IPS DF 6.9 (cell line): ENCODE measurements around the gene INSR.

ENCODE experiments used
- DNase-seq: peaks from one replicate; pipeline ENCODE4 v3.0.0-alpha.2; 2013; ENCODE audit warnings: low read depth, low spot score
- H3K27ac ChIP-seq: one replicate; pipeline ENCODE4 v1.5.1; 2013; ENCODE audit warnings: low read length, control low read depth
- H3K27me3 ChIP-seq: 2 replicates; pipeline ENCODE4 v1.6.1; 2013; ENCODE audit warnings: mild to moderate bottlenecking, low read length; ENCODE audit not compliant: control insufficient read depth, insufficient read depth
- H3K36me3 ChIP-seq: 2 replicates; pipeline ENCODE4 v1.6.1; 2013; ENCODE audit warnings: low read length; ENCODE audit not compliant: control insufficient read depth, insufficient read depth
- H3K4me1 ChIP-seq: 2 replicates; pipeline ENCODE4 v1.6.1; 2013; ENCODE audit warnings: low read length; ENCODE audit not compliant: control insufficient read depth, insufficient read depth
- H3K4me3 ChIP-seq: 2 replicates; pipeline ENCODE4 v1.5.1; 2013; ENCODE audit warnings: mild to moderate bottlenecking, low read length
- H3K9me3 ChIP-seq: 2 replicates; pipeline ENCODE4 v1.6.1; 2013; ENCODE audit warnings: low read length, inconsistent platforms; ENCODE audit not compliant: control insufficient read depth, insufficient read depth
- WGBS: extraction: QIAGEN DNeasy Blood & Tissue Kit; methylation state at CpG from one replicate; pipeline ENCODE4 v1.1.7; 2013; ENCODE audit warnings: mixed read lengths, missing lambda C conversion rate; ENCODE audit not compliant: insufficient read length, insufficient coverage; 5-methylcytosine and 5-hydroxymethylcytosine counted together

INSR gene

GRCh38 chr19:7268705-7269098 lies 25.5 kb downstream of the INSR start:
- Histone ChIP-seq H3K4me1 (no peaks in the 10 kb centered on the region), H3K4me3 (no peak overlapping the region), H3K27me3 (no peaks in the 10 kb centered on the region), H3K9me3 (no peaks in the 10 kb centered on the region), H3K36me3 (peaks cover 5% of the 10 kb centered on the region; the same call in 1 of the 2 replicates), H3K27ac (no peak overlapping the region)
- WGBS = no CpG with 5 or more reads among the region's 5 CpGs
- DNase-seq = no peak

- no peak overlapping the region for H3K27ac ChIP-seq
- no peaks in the 10 kb centered on the region for H3K9me3 ChIP-seq
- no peak for DNase-seq
- no peaks in the 10 kb centered on the region for H3K4me1 ChIP-seq
- H3K4me3 ChIP-seq = no peak overlapping the region
- no CpG with 5 or more reads among the region's 22 CpGs for WGBS
- H3K27me3 ChIP-seq = no peaks in the 10 kb centered on the region
- H3K36me3 ChIP-seq = peaks cover 5% of the 10 kb centered on the region; the same call in 1 of the 2 replicates
Measured at GRCh38 chr19:7267792-7268704, 26.2 kb downstream of the INSR start.

GRCh38 chr19:7266832-7267231 lies 27.4 kb downstream of the INSR start:
- peaks cover 5% of the 10 kb centered on the region; the same call in 1 of the 2 replicates for H3K36me3 ChIP-seq
- no peak for DNase-seq

GRCh38 chr19:7265963-7266362 lies 28.3 kb downstream of the INSR start:
- WGBS = no CpG with 5 or more reads among the region's 5 CpGs
- no peak overlapping the region for H3K27ac ChIP-seq
- H3K4me1 ChIP-seq = no peaks in the 10 kb centered on the region
- no peaks in the 10 kb centered on the region for H3K9me3 ChIP-seq
- H3K27me3 ChIP-seq = no peaks in the 10 kb centered on the region
- DNase-seq = no peak
- no peak overlapping the region for H3K4me3 ChIP-seq
- peaks cover 5% of the 10 kb centered on the region; the same call in 1 of the 2 replicates for H3K36me3 ChIP-seq

More at GRCh38 chr19:7266832-7267231, 27.4 kb downstream of the INSR start:
- 100% methylated on average over 1 of the region's 7 CpGs for WGBS
- H3K27me3 ChIP-seq = no peaks in the 10 kb centered on the region
- no peak overlapping the region for H3K27ac ChIP-seq
- H3K9me3 ChIP-seq = no peaks in the 10 kb centered on the region
- no peaks in the 10 kb centered on the region for H3K4me1 ChIP-seq
- no peak overlapping the region for H3K4me3 ChIP-seq

GRCh38 chr19:7264858-7265257 lies 29.4 kb downstream of the INSR start:
- no peak for DNase-seq
- H3K4me1 ChIP-seq = no peaks in the 10 kb centered on the region
- WGBS = 100% methylated on average over 1 of the region's 4 CpGs
- no peaks in the 10 kb centered on the region for H3K9me3 ChIP-seq
- peaks cover 5% of the 10 kb centered on the region; the same call in 1 of the 2 replicates for H3K36me3 ChIP-seq
- no peak overlapping the region for H3K27ac ChIP-seq
- H3K4me3 ChIP-seq = no peak overlapping the region
- H3K27me3 ChIP-seq = no peaks in the 10 kb centered on the region

GRCh38 chr19:7263521-7263920 lies 30.7 kb downstream of the INSR start:
- Histone ChIP-seq H3K36me3 (peaks cover 5% of the 10 kb centered on the region; the same call in 1 of the 2 replicates), H3K4me1 (no peaks in the 10 kb centered on the region), H3K4me3 (no peak overlapping the region), H3K27ac (no peak overlapping the region), H3K27me3 (no peaks in the 10 kb centered on the region), H3K9me3 (no peaks in the 10 kb centered on the region)
- DNase-seq = no peak
- WGBS = no CpG with 5 or more reads among the region's 5 CpGs

GRCh38 chr19:7263066-7263465 lies 31.1 kb downstream of the INSR start:
- Histone ChIP-seq H3K27ac (no peak overlapping the region), H3K36me3 (peaks cover 5% of the 10 kb centered on the region; the same call in 1 of the 2 replicates), H3K27me3 (no peaks in the 10 kb centered on the region), H3K4me1 (no peaks in the 10 kb centered on the region), H3K4me3 (no peak overlapping the region), H3K9me3 (no peaks in the 10 kb centered on the region)
- no CpG with 5 or more reads among the region's 3 CpGs for WGBS
- DNase-seq = no peak

- no CpG with 5 or more reads among the region's 6 CpGs for WGBS
- peaks cover 5% of the 10 kb centered on the region; the same call in 1 of the 2 replicates for H3K36me3 ChIP-seq
- no peaks in the 10 kb centered on the region for H3K27me3 ChIP-seq
- no peak for DNase-seq
- H3K9me3 ChIP-seq = no peaks in the 10 kb centered on the region
- no peak overlapping the region for H3K4me3 ChIP-seq
- H3K4me1 ChIP-seq = no peaks in the 10 kb centered on the region
- no peak overlapping the region for H3K27ac ChIP-seq
Measured at GRCh38 chr19:7262470-7262869, 31.7 kb downstream of the INSR start.

GRCh38 chr19:7260161-7260560 lies 34.1 kb downstream of the INSR start:
- WGBS = no CpG with 5 or more reads among the region's 7 CpGs
- Histone ChIP-seq H3K4me3 (no peak overlapping the region), H3K36me3 (no peaks in the 10 kb centered on the region), H3K4me1 (no peaks in the 10 kb centered on the region), H3K9me3 (no peaks in the 10 kb centered on the region), H3K27ac (no peak overlapping the region), H3K27me3 (no peaks in the 10 kb centered on the region)
- no peak for DNase-seq

- Histone ChIP-seq H3K36me3 (no peaks in the 10 kb centered on the region), H3K4me3 (no peak overlapping the region), H3K27me3 (no peaks in the 10 kb centered on the region), H3K4me1 (0 out of 2 replicates have a peak, but pooled peaks cover 2% of the 10 kb centered on the region), H3K9me3 (no peaks in the 10 kb centered on the region), H3K27ac (no peak overlapping the region)
- no peak for DNase-seq
- no CpG with 5 or more reads among the region's 6 CpGs for WGBS
Measured at GRCh38 chr19:7258840-7259395, 35.3 kb downstream of the INSR start.
